ENCODE data around the gene NUDT7.

DNA sequence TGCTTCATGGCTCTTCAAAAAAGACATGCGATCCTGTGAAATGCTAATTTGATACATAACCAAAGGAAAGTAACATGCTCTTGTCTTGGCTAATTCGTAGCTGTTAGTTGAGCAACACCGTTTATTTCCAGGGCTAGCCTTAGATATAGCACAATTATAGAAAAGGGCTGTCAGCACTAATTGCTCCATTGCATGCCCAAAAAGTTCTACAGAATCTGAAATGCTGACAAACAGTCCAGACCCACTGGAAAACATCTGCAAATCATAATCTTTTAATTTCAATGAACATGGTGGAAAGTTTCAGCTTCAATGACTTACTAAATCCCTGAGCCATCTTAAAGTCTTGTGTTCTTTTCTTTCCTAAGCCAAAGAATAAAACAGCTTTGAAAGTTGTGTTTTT, 42.9 kb upstream of the NUDT7 start:
- no peak for TF ChIP-seq POLR2AphosphoS5 (IDR thresholded peaks at IDR 0.05)
- TF ChIP-seq, protein P1, sequence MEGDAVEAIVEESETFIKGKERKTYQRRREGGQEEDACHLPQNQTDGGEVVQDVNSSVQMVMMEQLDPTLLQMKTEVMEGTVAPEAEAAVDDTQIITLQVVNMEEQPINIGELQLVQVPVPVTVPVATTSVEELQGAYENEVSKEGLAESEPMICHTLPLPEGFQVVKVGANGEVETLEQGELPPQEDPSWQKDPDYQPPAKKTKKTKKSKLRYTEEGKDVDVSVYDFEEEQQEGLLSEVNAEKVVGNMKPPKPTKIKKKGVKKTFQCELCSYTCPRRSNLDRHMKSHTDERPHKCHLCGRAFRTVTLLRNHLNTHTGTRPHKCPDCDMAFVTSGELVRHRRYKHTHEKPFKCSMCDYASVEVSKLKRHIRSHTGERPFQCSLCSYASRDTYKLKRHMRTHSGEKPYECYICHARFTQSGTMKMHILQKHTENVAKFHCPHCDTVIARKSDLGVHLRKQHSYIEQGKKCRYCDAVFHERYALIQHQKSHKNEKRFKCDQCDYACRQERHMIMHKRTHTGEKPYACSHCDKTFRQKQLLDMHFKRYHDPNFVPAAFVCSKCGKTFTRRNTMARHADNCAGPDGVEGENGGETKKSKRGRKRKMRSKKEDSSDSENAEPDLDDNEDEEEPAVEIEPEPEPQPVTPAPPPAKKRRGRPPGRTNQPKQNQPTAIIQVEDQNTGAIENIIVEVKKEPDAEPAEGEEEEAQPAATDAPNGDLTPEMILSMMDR (IDR thresholded peaks at IDR 0.05): no peak
